ENCODE measurements around the gene MATCAP1. TPM values are rescaled to one million over a fixed set of nuclear protein-coding genes. Genes with fewer than 3 reads are reported as not detected.

The MATCAP1 gene
- polyA plus RNA-seq, 1 of the 3 experiments (the other 2 are of a cell fraction), result 68.5 TPM

GRCh38 chr16:67170949-67171649 lies 12.7 kb downstream of the MATCAP1 start:
- peak overlapping the region; percentile 49 to 64 for H3K4me3 ChIP-seq (ENCODE audit: low read depth in 2 of 2, low read length in 1 of 2)
- H3K9ac ChIP-seq, result peak overlapping the region; percentile 64
- H3K27ac ChIP-seq (ENCODE audit: low read depth in 2 of 2, low read length in 1 of 2), result peak overlapping the region; percentile 76 to 94
- H3K9me2 ChIP-seq, result no peaks in the 10 kb centered on the region
- peaks cover 6 to 8% of the 10 kb centered on the region in 2 experiments for H3K36me3 ChIP-seq (replicated peaks in 1 of 2; ENCODE audit: control insufficient read depth in 1 of 2, insufficient read depth in 2 of 2, low read length in 1 of 2)
- H2AFZ ChIP-seq (ENCODE audit: low read depth), result peak overlapping the region; percentile 70; the same call in 1 of the 2 replicates
- H3K27me3 ChIP-seq (ENCODE audit: insufficient read depth), result no peaks in the 10 kb centered on the region
- H3F3A ChIP-seq (replicated peaks; ENCODE audit: insufficient read depth), result peaks cover 36% of the 10 kb centered on the region
- 0 out of 2 replicates have a peak, but pooled peaks have one; percentile 19 for TF ChIP-seq FOXJ3 (CRISPR knock-in tag; IDR thresholded peaks at IDR 0.05)
- TF ChIP-seq MEF2A (IDR thresholded peaks at IDR 0.05; ENCODE audit: borderline replicate concordance, low read depth), result no peak
- TF ChIP-seq, protein P1, sequence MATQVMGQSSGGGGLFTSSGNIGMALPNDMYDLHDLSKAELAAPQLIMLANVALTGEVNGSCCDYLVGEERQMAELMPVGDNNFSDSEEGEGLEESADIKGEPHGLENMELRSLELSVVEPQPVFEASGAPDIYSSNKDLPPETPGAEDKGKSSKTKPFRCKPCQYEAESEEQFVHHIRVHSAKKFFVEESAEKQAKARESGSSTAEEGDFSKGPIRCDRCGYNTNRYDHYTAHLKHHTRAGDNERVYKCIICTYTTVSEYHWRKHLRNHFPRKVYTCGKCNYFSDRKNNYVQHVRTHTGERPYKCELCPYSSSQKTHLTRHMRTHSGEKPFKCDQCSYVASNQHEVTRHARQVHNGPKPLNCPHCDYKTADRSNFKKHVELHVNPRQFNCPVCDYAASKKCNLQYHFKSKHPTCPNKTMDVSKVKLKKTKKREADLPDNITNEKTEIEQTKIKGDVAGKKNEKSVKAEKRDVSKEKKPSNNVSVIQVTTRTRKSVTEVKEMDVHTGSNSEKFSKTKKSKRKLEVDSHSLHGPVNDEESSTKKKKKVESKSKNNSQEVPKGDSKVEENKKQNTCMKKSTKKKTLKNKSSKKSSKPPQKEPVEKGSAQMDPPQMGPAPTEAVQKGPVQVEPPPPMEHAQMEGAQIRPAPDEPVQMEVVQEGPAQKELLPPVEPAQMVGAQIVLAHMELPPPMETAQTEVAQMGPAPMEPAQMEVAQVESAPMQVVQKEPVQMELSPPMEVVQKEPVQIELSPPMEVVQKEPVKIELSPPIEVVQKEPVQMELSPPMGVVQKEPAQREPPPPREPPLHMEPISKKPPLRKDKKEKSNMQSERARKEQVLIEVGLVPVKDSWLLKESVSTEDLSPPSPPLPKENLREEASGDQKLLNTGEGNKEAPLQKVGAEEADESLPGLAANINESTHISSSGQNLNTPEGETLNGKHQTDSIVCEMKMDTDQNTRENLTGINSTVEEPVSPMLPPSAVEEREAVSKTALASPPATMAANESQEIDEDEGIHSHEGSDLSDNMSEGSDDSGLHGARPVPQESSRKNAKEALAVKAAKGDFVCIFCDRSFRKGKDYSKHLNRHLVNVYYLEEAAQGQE (IDR thresholded peaks at IDR 0.05; ENCODE audit: low read depth, low read length), result no peak
- CTCF ChIA-PET, result interaction anchor here (0.8 to 4.1 kb wide), 9 partner anchors 8 to 270 kb away, joined by 3 to 32 read pairs (median 5); partner anchors contain the start of genes FBXL8, MATCAP1 and TRADD
- WGBS (ENCODE audit: low lambda C conversion rate), result 53% methylated on average over 14 of the region's 14 CpGs
- peak overlapping the region; percentile 98 for H3K4me2 ChIP-seq
- no peaks in the 10 kb centered on the region for H3K9me3 ChIP-seq
- no peak for DNase-seq
- POLR2A ChIA-PET, result interaction anchor here (0.9 to 2.6 kb wide), 7 partner anchors 10 to 153 kb away, joined by 3 to 15 read pairs (median 3); partner anchors contain the start of genes ELMO3, FBXL8 and TRADD
- H3K79me2 ChIP-seq (ENCODE audit: insufficient read depth), result peaks cover 15% of the 10 kb centered on the region; the same call in 1 of the 2 replicates
- no peaks in the 10 kb centered on the region for H4K20me1 ChIP-seq (ENCODE audit: insufficient read depth)
- H3K4me1 ChIP-seq (ENCODE audit: control insufficient read depth in 1 of 2, insufficient read depth in 2 of 2, low read depth in 1 of 2, low read length in 1 of 2), result peaks cover 39 to 44% of the 10 kb centered on the region in 2 experiments; a peak in 3 of 4 replicates

DNA sequence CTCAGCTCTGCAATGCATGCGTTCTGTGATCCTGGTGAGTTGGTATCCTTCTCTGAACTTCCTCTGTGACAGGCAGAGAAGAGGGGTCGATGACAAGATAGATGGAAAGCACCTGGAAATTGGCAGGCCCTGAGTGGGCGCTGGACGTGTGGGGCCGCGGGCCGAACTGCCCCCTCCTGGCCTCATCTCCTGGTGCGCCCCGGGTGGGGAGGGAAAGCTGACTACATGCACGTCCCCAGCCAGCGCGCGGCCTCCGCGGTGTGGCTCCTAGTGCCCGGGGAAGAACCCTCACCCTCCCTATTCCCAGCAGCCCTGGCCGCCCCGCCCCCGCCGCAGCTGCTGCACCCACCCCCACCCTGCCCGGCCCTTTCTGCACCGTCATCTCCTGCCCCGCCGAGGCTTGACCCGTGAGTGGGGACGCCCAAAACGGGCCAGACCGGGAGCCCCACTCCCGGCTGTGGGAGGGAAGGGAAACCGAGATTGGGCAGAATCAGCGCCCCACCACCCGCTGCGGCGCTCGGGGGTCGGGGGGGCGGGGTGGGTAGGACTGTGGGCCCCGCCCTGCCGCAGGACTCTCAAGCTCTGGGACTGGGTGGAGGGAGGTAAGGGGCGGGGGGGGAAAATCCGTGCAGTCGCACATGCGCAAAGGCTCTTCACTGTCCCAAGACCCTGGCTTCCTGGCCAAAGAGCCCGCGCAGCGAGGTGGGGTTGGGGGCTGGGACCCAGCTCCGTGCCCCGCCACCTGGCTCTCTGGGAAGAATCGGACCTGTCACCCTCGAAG lies 13.4 kb downstream of the MATCAP1 start, which contains the start of gene NOL3:
Gene NOL3 (plus strand): TSS at position 371 of the 781 bp plus-strand sequence.
- Histone ChIP-seq H3K79me2 (ENCODE audit: insufficient read depth) (peaks cover 14% of the 10 kb centered on the region; the same call in 1 of the 2 replicates), H3K4me3 (ENCODE audit: low read depth in 2 of 2, low read length in 1 of 2) (peak within 1 kb of the TSS; percentile 49 to 66), H2AFZ (ENCODE audit: low read depth) (peak within 1 kb of the TSS; percentile 81; the same call in 1 of the 2 replicates), H4K20me1 (ENCODE audit: insufficient read depth) (no peaks in the 10 kb centered on the region), H3K4me2 (peak within 1 kb of the TSS; percentile 98), H3K9me3 (no peaks in the 10 kb centered on the region), H3K27ac (ENCODE audit: low read depth in 2 of 2, low read length in 1 of 2) (peak within 1 kb of the TSS; percentile 76 to 94), H3K9me2 (no peaks in the 10 kb centered on the region), H3K27me3 (ENCODE audit: insufficient read depth) (no peaks in the 10 kb centered on the region), H3K9ac (peak within 1 kb of the TSS; percentile 64), H3F3A (replicated peaks; ENCODE audit: insufficient read depth) (peaks cover 32% of the 10 kb centered on the region), H3K36me3 (replicated peaks in 1 of 2; ENCODE audit: control insufficient read depth in 1 of 2, insufficient read depth in 2 of 2, low read length in 1 of 2) (peaks cover 2 to 7% of the 10 kb centered on the region in 2 experiments), H3K4me1 (ENCODE audit: control insufficient read depth in 1 of 2, insufficient read depth in 2 of 2, low read depth in 1 of 2, low read length in 1 of 2) (peaks cover 38 to 39% of the 10 kb centered on the region in 2 experiments; a peak in 3 of 4 replicates)
- POLR2A ChIA-PET, result interaction anchor here (0.9 to 2.6 kb wide), 8 partner anchors 10 to 153 kb away, joined by 3 to 15 read pairs (median 4); partner anchors contain the start of genes ELMO3, FBXL8, TMEM208 and TRADD
- 2% methylated on average over 9 of the region's 50 CpGs for WGBS (ENCODE audit: low lambda C conversion rate)
- CTCF ChIA-PET, result interaction anchor here (0.8 to 4.1 kb wide), 19 partner anchors 9 to 275 kb away, joined by 3 to 32 read pairs (median 4); partner anchors contain the start of genes EXOC3L1, FBXL8, MATCAP1 and TMEM208
- DNase-seq, result peak; percentile 93
- TF ChIP-seq, protein P2, sequence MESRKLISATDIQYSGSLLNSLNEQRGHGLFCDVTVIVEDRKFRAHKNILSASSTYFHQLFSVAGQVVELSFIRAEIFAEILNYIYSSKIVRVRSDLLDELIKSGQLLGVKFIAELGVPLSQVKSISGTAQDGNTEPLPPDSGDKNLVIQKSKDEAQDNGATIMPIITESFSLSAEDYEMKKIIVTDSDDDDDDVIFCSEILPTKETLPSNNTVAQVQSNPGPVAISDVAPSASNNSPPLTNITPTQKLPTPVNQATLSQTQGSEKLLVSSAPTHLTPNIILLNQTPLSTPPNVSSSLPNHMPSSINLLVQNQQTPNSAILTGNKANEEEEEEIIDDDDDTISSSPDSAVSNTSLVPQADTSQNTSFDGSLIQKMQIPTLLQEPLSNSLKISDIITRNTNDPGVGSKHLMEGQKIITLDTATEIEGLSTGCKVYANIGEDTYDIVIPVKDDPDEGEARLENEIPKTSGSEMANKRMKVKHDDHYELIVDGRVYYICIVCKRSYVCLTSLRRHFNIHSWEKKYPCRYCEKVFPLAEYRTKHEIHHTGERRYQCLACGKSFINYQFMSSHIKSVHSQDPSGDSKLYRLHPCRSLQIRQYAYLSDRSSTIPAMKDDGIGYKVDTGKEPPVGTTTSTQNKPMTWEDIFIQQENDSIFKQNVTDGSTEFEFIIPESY (IDR thresholded peaks at IDR 0.05; ENCODE audit: borderline replicate concordance, low read depth), result no peak
- TF ChIP-seq EZH2phosphoT487 (IDR thresholded peaks at IDR 0.05; ENCODE audit: borderline replicate concordance, low read depth) (no peak), NFIC (IDR thresholded peaks at IDR 0.05; ENCODE audit: borderline replicate concordance) (no peak), POLR2AphosphoS5 (IDR thresholded peaks at IDR 0.05; ENCODE audit: low read depth, low read length) (peak; percentile 39; the same call in 1 of the 2 replicates), FOSL2 (IDR thresholded peaks at IDR 0.05; ENCODE audit: borderline replicate concordance, low read depth) (no peak), GABPA (IDR thresholded peaks at IDR 0.05; ENCODE audit: low read depth) (no peak), TAF1 (IDR thresholded peaks at IDR 0.05; ENCODE audit: borderline replicate concordance, low read depth, low read length) (peak; percentile 6; the same call in 1 of the 2 replicates), SIN3A (IDR thresholded peaks at IDR 0.05; ENCODE audit: borderline replicate concordance, low read depth, low read length) (peak; percentile 53; the same call in 1 of the 2 replicates), YY1 (IDR thresholded peaks at IDR 0.05; ENCODE audit: low read depth) (no peak)
- TF ChIP-seq, protein P1 (IDR thresholded peaks at IDR 0.05; ENCODE audit: low read depth, low read length), result no peak

Data from SK-N-SH (cell line).